ENCODE measurements around the gene PACS2. TPM values are rescaled to one million over a fixed set of nuclear protein-coding genes. Genes with fewer than 3 reads are reported as not detected.

PACS2 gene
- total and polyA plus RNA-seq, 2 of the 8 experiments (the other 6 are each of a cell fraction or from before 2014, with no cell fraction given), result 38.0 to 62.8 TPM

DNA sequence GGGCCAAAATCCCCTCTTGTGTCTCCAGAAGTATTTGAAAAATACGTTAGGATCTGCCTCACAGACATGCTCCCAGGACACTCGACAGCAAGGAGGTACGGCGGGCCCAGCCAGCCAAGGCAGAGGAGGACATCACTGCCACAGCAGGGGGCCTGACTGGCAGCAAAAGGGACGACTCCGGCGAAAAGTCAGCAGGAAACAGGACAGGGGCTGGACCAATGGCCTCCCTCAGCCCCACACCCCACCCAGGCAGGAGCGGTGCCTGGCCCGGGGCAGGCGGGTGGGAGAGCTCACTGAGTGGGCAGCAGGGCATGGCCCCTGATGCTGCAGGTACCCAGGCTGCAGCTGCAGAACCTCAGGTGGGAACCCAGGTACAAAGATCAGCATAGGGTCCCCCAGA is 31.5 kb upstream of the PACS2 start:
- Histone ChIP-seq H3K23ac (ENCODE audit: insufficient read length) (no peak overlapping the region), H4K91ac (replicated peaks; ENCODE audit: insufficient read length, low read length) (no peak overlapping the region), H2BK120ac (replicated peaks; ENCODE audit: low read depth, low read length) (no peak overlapping the region), H3K18ac (ENCODE audit: extremely low read depth, low read length) (no peak overlapping the region), H3K14ac (ENCODE audit: insufficient read length) (no peak overlapping the region), H2BK5ac (ENCODE audit: low read depth, low read length) (no peak overlapping the region), H3K9ac (replicated peaks in 1 of 4; ENCODE audit: extremely low read depth in 1 of 4, low read depth in 3 of 4, low read length in 3 of 4) (no peak overlapping the region), H3K27me3 (replicated peaks in 1 of 4; ENCODE audit: control insufficient read depth in 3 of 4, extremely low read depth in 1 of 4, insufficient read depth in 3 of 4, low read length in 3 of 4) (no peaks in the 10 kb centered on the region), H2BK12ac (ENCODE audit: low read depth, low read length) (no peak overlapping the region), H3K4me2 (ENCODE audit: insufficient read depth in 1 of 2, low read depth in 2 of 2, low read length in 2 of 2) (no peak overlapping the region), H4K20me1 (replicated peaks in 1 of 2; ENCODE audit: control insufficient read depth in 1 of 2, insufficient read depth in 2 of 2, low read length in 2 of 2) (peaks cover 9 to 11% of the 10 kb centered on the region in 2 experiments), H3K4me1 (replicated peaks in 1 of 4; ENCODE audit: control insufficient read depth in 3 of 4, insufficient read depth in 4 of 4, low read length in 3 of 4) (peaks cover 0 to 6% (median 3%) of the 10 kb centered on the region in 4 experiments; a peak in 4 of 7 replicates), H3K27ac (ENCODE audit: low read depth, low read length) (no peak overlapping the region), H3K4me3 (ENCODE audit: extremely low read depth in 1 of 4, insufficient read depth in 2 of 4, low read depth in 3 of 4, low read length in 4 of 4) (no peak overlapping the region), H2AFZ (ENCODE audit: low read length) (no peak overlapping the region), H3K36me3 (ENCODE audit: control insufficient read depth in 2 of 4, insufficient read depth in 4 of 4, low read length in 3 of 4) (no peaks in the 10 kb centered on the region), H3K4ac (replicated peaks; ENCODE audit: insufficient read length, low read depth, low read length) (no peak overlapping the region), H3K56ac (replicated peaks; ENCODE audit: insufficient read length, low read depth, low read length) (no peak overlapping the region), H3K79me1 (ENCODE audit: low read depth, low read length) (peaks cover 8% of the 10 kb centered on the region; the same call in 1 of the 2 replicates), H3K79me2 (ENCODE audit: control insufficient read depth in 1 of 2, insufficient read depth in 2 of 2, low read length in 2 of 2) (peaks cover 0 to 11% of the 10 kb centered on the region in 2 experiments; a peak in 1 of 4 replicates), H4K8ac (ENCODE audit: extremely low read depth, insufficient read depth, low read length) (no peak overlapping the region), H3K23me2 (ENCODE audit: low read depth, low read length) (no peaks in the 10 kb centered on the region), H4K5ac (ENCODE audit: insufficient read length, low read depth, low read length) (no peak overlapping the region), H3K9me3 (ENCODE audit: insufficient read depth in 2 of 2, low read depth in 1 of 2, low read length in 1 of 2) (no peaks in the 10 kb centered on the region), H2AK5ac (ENCODE audit: low read depth, low read length) (no peak overlapping the region), H2BK15ac (ENCODE audit: low read length) (no peak overlapping the region), H2BK20ac (ENCODE audit: low read length) (no peak overlapping the region)
- no peak for TF ChIP-seq RFX5 (IDR thresholded peaks at IDR 0.05; ENCODE audit: borderline replicate concordance, low read depth, low read length)
- no peak for TF ChIP-seq SRF (IDR thresholded peaks at IDR 0.05; ENCODE audit: low read depth, low read length)
- TF ChIP-seq KDM5A (IDR thresholded peaks at IDR 0.05; ENCODE audit: low read length), result no peak
- POLR2A ChIA-PET (ENCODE audit: partially characterized antibody), result no interaction called here
- CTCF ChIA-PET (ENCODE audit: partially characterized antibody), result interaction anchor here (0.9 to 2.7 kb wide), 10 partner anchors 8 to 83 kb away, joined by 3 to 14 read pairs (median 3); no protein-coding TSS in a partner anchor
- DNase-seq (ENCODE audit: low read depth in 1 of 2, low spot score in 2 of 2) (peak in 1 of 2 experiments; percentile 69), FAIRE-seq (no peak)
- WGBS, 2 experiments (ENCODE audit: extremely low coverage in 1 of 2, insufficient coverage in 1 of 2, insufficient read length in 1 of 2, insufficient replicate concordance in 2 of 2, low coverage in 1 of 2, low lambda C conversion rate in 2 of 2, missing lambda C conversion rate in 1 of 2), result 65% methylated on average over 10 of the region's 10 CpGs; no CpG with 5 or more reads in 1 of the 2 experiments

Measured in H1 (cell line).